Sigmoid colon (tissue), 7 donors: ENCODE measurements around the gene TMEM186. TPM values are rescaled to one million over a fixed set of nuclear protein-coding genes. Genes with fewer than 3 reads are reported as not detected.

Experiments used
- DNase-seq: peaks from one replicate; pipeline ENCODE4 v3.0.0-alpha.2; 2019
- H3K27ac ChIP-seq, 4 donors: fragments of 200-600 bp; sonication (generic); one replicate each; pipeline ENCODE4 v1.5.1; 2016 to 2019; ENCODE audit warnings: mild to moderate bottlenecking in 1 of 4
- H3K27me3 ChIP-seq, 3 donors: fragments of 200-600 bp; sonication (generic); one replicate each; pipeline ENCODE4 v1.5.1; 2019; ENCODE audit warnings: mild to moderate bottlenecking in 1 of 3
- H3K36me3 ChIP-seq, 4 donors: fragments of 200-600 bp; sonication (generic); one replicate each; pipeline ENCODE4 v1.5.1; 2016 to 2019
- H3K4me1 ChIP-seq, 4 donors: fragments of 200-600 bp; sonication (generic); one replicate each; pipeline ENCODE4 v1.5.1; 2017 to 2019
- H3K4me3 ChIP-seq, 4 donors: fragments of 200-600 bp; sonication (generic); one replicate each; pipeline ENCODE4 v1.5.1; 2017 to 2019; ENCODE audit warnings: mild to moderate bottlenecking in 2 of 4, moderate library complexity in 1 of 4
- H3K9me3 ChIP-seq, 4 donors: fragments of 200-600 bp in 3 of 4; sonication (generic) in 3 of 4; one replicate each; pipeline versions ENCODE4 v1.5.1 to v1.6.1; 2013 to 2019
- EP300 ChIP-seq, 4 donors: sonication (generic); formaldehyde crosslinking; IDR thresholded peaks; one replicate each; pipeline ENCODE4 v1.6.1; 2017; ENCODE audit warnings: antibody characterized with exemption in 4 of 4
- POLR2A ChIP-seq, 2 donors: fragments of 450-650 bp; IDR thresholded peaks; one replicate each; pipeline ENCODE4 v1.6.1; 2016; ENCODE audit warnings: antibody characterized with exemption in 2 of 2, mild to moderate bottlenecking in 2 of 2, moderate library complexity in 2 of 2
- POLR2AphosphoS5 ChIP-seq, 4 donors: sonication (generic); formaldehyde crosslinking; IDR thresholded peaks; one replicate each; pipeline ENCODE4 v1.6.1; 2017; ENCODE audit warnings: antibody characterized with exemption in 4 of 4
- WGBS, 2 donors: extraction: QIAGEN DNeasy Blood & Tissue Kit; methylation state at CpG; one replicate each; pipeline ENCODE4 v1.1.7; 2013; 5-methylcytosine and 5-hydroxymethylcytosine counted together
- intact Hi-C: fragments of 100-400 bp; cut with DNase I; formaldehyde crosslinking; loops from one replicate; pipeline ENCODE4 v1.15.1; 2023
- polyA plus RNA-seq, 3 donors: library from polyadenylated mRNA; stranded (reverse); fragments of 200-250 nt; gene quantifications; one replicate each; pipeline ENCODE4 v1.2.3, GENCODE V29; 2013
- total RNA-seq, 4 donors: library from RNA; depleted of rRNA; stranded (reverse); fragments of >200 nt; gene quantifications; one replicate each; pipeline ENCODE4 v1.1.0, GENCODE V29; 2016
- TF ChIP-seq, protein P1 (sequence below), 4 experiments: fragments of 450-650 bp in 3 of 4; fragments of 200-600 bp in 1 of 4; IDR thresholded peaks; one replicate each; pipeline ENCODE4 v1.5.1; 2016 to 2019; ENCODE audit warnings: antibody characterized with exemption in 4 of 4, mild to moderate bottlenecking in 3 of 4, moderate library complexity in 2 of 4
- donor health status: healthy with polysubstance abuse.
- donor health status: Bipolar disorder and iron deficiency.
- donor health status: healthy.

The TMEM186 gene
- total and polyA plus RNA-seq, 7 donors: 1.9 to 13.9 (median 9.9) TPM

DNA sequence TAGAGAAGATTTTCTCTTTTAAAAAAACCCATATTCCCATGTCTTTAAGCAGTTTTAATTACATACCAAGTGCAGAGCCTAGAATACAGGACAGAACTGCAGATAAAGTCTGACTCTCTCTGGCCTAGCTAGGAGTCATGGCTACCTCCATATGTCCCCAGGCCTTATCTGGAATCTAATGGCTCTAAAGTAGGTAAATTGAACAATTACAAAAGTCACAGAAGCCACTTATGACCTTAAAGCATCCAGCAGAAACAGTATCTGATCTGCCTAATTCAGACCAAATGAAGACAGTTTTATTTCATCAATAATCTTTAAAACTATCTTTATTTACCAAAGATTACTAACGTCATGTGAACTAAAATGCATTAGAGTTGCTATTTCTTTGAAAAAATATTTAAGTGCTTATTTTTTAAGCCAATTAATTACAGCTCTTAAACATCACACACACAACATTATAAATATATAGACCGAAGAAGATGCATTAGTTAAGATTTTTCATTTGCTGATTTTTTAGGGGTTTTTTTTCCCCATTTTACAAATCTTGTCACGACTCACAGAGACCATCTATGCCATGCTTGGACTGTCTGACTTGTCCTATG lies 28.9 kb upstream of the TMEM186 start:
- 60 to 93% methylated on average over 3 of the region's 3 CpGs for WGBS, 2 donors
- TF ChIP-seq EP300 (IDR thresholded peaks at IDR 0.05) (no peak), POLR2AphosphoS5 (IDR thresholded peaks at IDR 0.05) (no peak), POLR2A (IDR thresholded peaks at IDR 0.05) (no peak)
- TF ChIP-seq, protein P1, sequence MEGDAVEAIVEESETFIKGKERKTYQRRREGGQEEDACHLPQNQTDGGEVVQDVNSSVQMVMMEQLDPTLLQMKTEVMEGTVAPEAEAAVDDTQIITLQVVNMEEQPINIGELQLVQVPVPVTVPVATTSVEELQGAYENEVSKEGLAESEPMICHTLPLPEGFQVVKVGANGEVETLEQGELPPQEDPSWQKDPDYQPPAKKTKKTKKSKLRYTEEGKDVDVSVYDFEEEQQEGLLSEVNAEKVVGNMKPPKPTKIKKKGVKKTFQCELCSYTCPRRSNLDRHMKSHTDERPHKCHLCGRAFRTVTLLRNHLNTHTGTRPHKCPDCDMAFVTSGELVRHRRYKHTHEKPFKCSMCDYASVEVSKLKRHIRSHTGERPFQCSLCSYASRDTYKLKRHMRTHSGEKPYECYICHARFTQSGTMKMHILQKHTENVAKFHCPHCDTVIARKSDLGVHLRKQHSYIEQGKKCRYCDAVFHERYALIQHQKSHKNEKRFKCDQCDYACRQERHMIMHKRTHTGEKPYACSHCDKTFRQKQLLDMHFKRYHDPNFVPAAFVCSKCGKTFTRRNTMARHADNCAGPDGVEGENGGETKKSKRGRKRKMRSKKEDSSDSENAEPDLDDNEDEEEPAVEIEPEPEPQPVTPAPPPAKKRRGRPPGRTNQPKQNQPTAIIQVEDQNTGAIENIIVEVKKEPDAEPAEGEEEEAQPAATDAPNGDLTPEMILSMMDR (IDR thresholded peaks at IDR 0.05): no peak
- H3K4me1 ChIP-seq: no peaks in the 10 kb centered on the region
- H3K36me3 ChIP-seq: peaks cover 9 to 24% (median 12%) of the 10 kb centered on the region in 4 donors
- H3K9me3 ChIP-seq: no peaks in the 10 kb centered on the region
- no peak overlapping the region for H3K27ac ChIP-seq
- DNase-seq: no peak
- H3K27me3 ChIP-seq: no peaks in the 10 kb centered on the region
- H3K4me3 ChIP-seq: no peak overlapping the region
- intact Hi-C loops: no loop called here

DNA sequence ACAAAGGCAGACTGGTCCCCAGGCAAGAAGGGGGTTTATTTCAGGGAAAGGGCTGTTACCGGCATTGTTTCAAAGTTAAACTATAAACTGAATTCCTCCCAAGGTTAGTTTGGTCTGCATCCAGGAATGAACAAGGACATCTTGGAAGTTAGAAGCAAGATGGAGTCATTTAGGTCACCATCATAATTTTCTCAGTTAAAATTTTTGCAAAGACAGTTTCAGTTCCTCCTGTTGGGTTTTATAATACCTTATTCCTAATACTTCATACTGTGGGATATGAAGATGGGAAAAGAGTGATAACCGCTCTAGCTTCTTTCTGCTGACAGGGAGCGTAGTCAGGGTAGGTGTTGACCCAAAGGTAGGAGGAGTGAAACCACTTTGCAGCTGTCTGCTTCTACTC lies 25.0 kb upstream of the TMEM186 start:
- no peak overlapping the region for H3K27ac ChIP-seq
- 85 to 93% methylated on average over 3 of the region's 3 CpGs for WGBS, 2 donors
- no peak for TF ChIP-seq EP300 (IDR thresholded peaks at IDR 0.05)
- TF ChIP-seq, protein P1 (IDR thresholded peaks at IDR 0.05): no peak
- TF ChIP-seq POLR2AphosphoS5 (IDR thresholded peaks at IDR 0.05): no peak
- TF ChIP-seq POLR2A (IDR thresholded peaks at IDR 0.05): no peak
- H3K4me1 ChIP-seq: no peaks in the 10 kb centered on the region
- peaks cover 10 to 38% (median 15%) of the 10 kb centered on the region in 4 donors for H3K36me3 ChIP-seq
- no peaks in the 10 kb centered on the region for H3K27me3 ChIP-seq
- no peak for DNase-seq
- no peaks in the 10 kb centered on the region for H3K9me3 ChIP-seq
- intact Hi-C loops: no loop called here
- H3K4me3 ChIP-seq: no peak overlapping the region

DNA sequence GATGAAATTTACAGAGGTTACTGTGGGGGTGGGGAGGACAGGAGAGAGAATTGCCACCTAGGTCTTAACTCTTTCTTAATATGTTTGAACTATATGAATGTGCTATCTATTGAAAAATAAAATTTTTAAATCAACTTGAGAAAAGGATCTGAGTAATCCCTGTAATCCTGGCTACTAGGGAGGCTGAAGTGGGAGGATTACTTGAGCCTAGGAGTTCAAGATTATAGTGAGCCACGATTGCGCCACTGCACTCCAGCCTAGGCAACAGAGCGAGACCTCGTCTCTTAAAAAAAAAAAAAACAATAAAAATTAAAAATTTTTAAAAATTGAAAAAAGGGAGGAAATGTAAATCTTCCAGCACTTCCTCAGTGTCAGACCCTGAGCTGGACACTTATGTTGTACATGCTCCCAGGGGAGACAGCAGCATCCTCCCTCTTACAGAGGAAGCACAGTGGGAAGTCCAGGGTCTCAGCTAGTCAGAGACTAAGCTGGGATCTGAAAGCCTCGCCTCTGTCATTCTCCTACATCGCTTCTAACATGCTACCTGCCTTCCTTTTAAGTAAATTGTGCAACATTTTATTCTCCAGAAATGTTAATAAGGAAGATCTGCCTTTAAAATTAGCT lies 22.1 kb upstream of the TMEM186 start:
- no peak overlapping the region for H3K27ac ChIP-seq
- H3K4me3 ChIP-seq: no peak overlapping the region
- H3K27me3 ChIP-seq: no peaks in the 10 kb centered on the region
- intact Hi-C loops: no loop called here
- 93 to 94% methylated on average over 6 of the region's 6 CpGs for WGBS, 2 donors
- no peaks in the 10 kb centered on the region for H3K9me3 ChIP-seq
- DNase-seq: no peak
- TF ChIP-seq POLR2AphosphoS5 (IDR thresholded peaks at IDR 0.05): no peak
- no peak for TF ChIP-seq EP300 (IDR thresholded peaks at IDR 0.05)
- no peak for TF ChIP-seq POLR2A (IDR thresholded peaks at IDR 0.05)
- TF ChIP-seq, protein P1 (IDR thresholded peaks at IDR 0.05): no peak
- H3K4me1 ChIP-seq: no peaks in the 10 kb centered on the region
- peaks cover 14 to 67% (median 30%) of the 10 kb centered on the region in 4 donors for H3K36me3 ChIP-seq

DNA sequence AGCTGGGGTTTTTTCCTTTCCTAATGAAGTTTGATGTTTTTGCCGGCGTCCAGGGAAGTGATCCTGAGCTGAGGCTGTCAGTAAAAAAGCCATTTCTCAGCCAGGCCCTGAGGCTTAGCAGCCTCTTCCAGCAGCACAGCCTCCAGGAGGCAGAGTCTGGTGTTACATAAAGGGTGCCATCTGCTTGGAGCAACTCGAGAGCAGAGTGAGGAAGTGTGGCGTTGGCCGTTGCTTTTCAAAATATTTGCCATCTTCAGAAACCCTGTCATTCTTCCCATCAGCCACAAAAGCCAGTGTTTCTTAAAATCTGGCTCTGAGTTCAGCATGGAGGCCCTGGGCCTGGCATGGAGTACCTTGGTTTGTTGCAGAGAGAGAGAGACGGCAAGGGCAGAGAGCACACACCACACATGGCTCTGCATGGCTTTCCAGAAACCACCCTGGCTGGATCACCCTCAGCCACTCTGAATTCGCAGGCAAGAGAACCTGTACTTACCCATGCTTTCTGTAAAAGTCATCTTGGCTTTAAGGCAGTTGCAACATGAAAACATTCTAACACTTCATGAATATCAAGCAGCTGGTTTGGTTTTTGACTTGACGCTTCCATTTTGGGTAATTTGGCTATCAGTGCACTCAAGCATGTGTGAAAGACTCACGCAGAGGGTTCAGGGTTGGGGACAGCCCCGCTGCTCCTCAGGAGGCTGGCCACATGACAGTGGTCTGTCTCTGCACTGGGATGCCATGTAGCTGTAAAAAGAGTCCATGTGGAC lies 21.2 kb upstream of the TMEM186 start:
- Histone ChIP-seq H3K4me3 (no peak overlapping the region), H3K27ac (no peak overlapping the region), H3K36me3 (peaks cover 22 to 75% (median 36%) of the 10 kb centered on the region in 4 donors), H3K27me3 (no peaks in the 10 kb centered on the region), H3K9me3 (no peaks in the 10 kb centered on the region), H3K4me1 (no peaks in the 10 kb centered on the region)
- TF ChIP-seq EP300 (IDR thresholded peaks at IDR 0.05) (no peak), POLR2A (IDR thresholded peaks at IDR 0.05) (no peak), POLR2AphosphoS5 (IDR thresholded peaks at IDR 0.05) (no peak)
- TF ChIP-seq, protein P1 (IDR thresholded peaks at IDR 0.05): no peak
- intact Hi-C loops: no loop called here
- WGBS, 2 donors: 82 to 90% methylated on average over 10 of the region's 10 CpGs
- DNase-seq: no peak
